Esophagus squamous epithelium (tissue), 4 donors: ENCODE results near the gene CTNND2.

Experiments used
- POLR2A ChIP-seq, 4 donors: fragments of 450-650 bp; IDR thresholded peaks; one replicate each; pipeline ENCODE4 v1.6.1; 2017; ENCODE audit warnings: antibody characterized with exemption in 4 of 4, mild to moderate bottlenecking in 4 of 4, moderate library complexity in 3 of 4
- TF ChIP-seq, protein P1 (sequence below), 6 experiments: fragments of 450-650 bp in 4 of 6; fragments of 200-600 bp in 2 of 6; sonication (generic) in 2 of 6; IDR thresholded peaks; one replicate each; pipeline ENCODE4 v1.5.1; 2016 to 2019; ENCODE audit warnings: antibody characterized with exemption in 6 of 6, mild to moderate bottlenecking in 4 of 6, moderate library complexity in 4 of 6

DNA sequence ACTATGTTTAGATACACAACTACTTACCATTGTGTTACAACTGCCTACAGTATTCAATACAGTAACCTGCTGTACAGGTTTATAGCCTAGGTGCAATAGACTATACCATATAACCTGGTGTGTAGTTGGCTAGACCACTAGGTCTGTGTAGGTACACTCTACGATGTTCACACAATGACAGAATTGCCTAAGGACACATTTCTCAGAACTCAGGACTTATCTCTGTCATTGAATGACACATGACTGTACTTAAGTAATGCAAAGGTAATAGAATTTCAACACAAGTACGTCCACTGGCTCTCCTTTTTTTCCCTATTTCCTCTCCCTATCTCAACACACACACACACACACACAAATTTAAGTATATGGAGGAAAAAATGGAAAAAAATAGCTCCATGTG, 385.6 kb downstream of the CTNND2 start:
- TF ChIP-seq, protein P1, sequence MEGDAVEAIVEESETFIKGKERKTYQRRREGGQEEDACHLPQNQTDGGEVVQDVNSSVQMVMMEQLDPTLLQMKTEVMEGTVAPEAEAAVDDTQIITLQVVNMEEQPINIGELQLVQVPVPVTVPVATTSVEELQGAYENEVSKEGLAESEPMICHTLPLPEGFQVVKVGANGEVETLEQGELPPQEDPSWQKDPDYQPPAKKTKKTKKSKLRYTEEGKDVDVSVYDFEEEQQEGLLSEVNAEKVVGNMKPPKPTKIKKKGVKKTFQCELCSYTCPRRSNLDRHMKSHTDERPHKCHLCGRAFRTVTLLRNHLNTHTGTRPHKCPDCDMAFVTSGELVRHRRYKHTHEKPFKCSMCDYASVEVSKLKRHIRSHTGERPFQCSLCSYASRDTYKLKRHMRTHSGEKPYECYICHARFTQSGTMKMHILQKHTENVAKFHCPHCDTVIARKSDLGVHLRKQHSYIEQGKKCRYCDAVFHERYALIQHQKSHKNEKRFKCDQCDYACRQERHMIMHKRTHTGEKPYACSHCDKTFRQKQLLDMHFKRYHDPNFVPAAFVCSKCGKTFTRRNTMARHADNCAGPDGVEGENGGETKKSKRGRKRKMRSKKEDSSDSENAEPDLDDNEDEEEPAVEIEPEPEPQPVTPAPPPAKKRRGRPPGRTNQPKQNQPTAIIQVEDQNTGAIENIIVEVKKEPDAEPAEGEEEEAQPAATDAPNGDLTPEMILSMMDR (IDR thresholded peaks at IDR 0.05), result no peak
- TF ChIP-seq POLR2A (IDR thresholded peaks at IDR 0.05), result no peak
